ENCODE data around the gene PCDHA7. TPM values are rescaled to one million over a fixed set of nuclear protein-coding genes. Genes with fewer than 3 reads are reported as not detected.
"Not testable (repeated sequence)": the region's sequence is repeated elsewhere in the genome, so short reads cannot be mapped to it uniquely, and the experiment has no call there.

PCDHA7 gene
- total RNA-seq, 3 donors from 2014 or later: not detected

GRCh38 chr5:140835622-140836510 lies 1.8 kb downstream of the PCDHA7 start:
- Mint-ChIP-seq H3K27me3 (ENCODE audit: low read depth) (peaks cover 39% of the 10 kb centered on the region), H3K36me3 (ENCODE audit: insufficient read depth) (no peaks in the 10 kb centered on the region), H3K4me3 (no peak overlapping the region), H3K9me3 (peaks cover 16% of the 10 kb centered on the region), H3K4me1 (ENCODE audit: low read depth) (no peaks in the 10 kb centered on the region)
- no peak for DNase-seq
- no peak for ATAC-seq

GRCh38 chr5:140840978-140841962 lies 7.2 kb downstream of the PCDHA7 start, which contains the start of gene PCDHA8:
PCDHA8 (plus strand) TSS chr5:140841187; CDS start chr5:140841322, 135 bp downstream.
- no peak for DNase-seq
- H3K36me3 Mint-ChIP-seq (ENCODE audit: insufficient read depth): no peaks in the 10 kb centered on the region
- no peak for ATAC-seq
- peaks cover 15% of the 10 kb centered on the region for H3K27me3 Mint-ChIP-seq (ENCODE audit: low read depth)
- H3K4me1 Mint-ChIP-seq (ENCODE audit: low read depth): no peaks in the 10 kb centered on the region
- no peak within 1 kb of the TSS for H3K4me3 Mint-ChIP-seq
- H3K9me3 Mint-ChIP-seq: peaks cover 4% of the 10 kb centered on the region

- peaks cover 15% of the 10 kb centered on the region for H3K27me3 Mint-ChIP-seq (ENCODE audit: low read depth)
- peaks cover 3% of the 10 kb centered on the region for H3K36me3 Mint-ChIP-seq (ENCODE audit: insufficient read depth)
Measured at GRCh38 chr5:140842798-140843733, 9.0 kb downstream of the PCDHA7 start.

GRCh38 chr5:140848139-140849102 lies 14.4 kb downstream of the PCDHA7 start, which contains the start of gene PCDHA9:
PCDHA9 (plus strand) TSS chr5:140848382; CDS start chr5:140848496, 114 bp downstream.
- H3K9me3 Mint-ChIP-seq; ATAC-seq; H3K4me3 Mint-ChIP-seq; H3K4me1 Mint-ChIP-seq (ENCODE audit: low read depth); H3K36me3 Mint-ChIP-seq (ENCODE audit: insufficient read depth); DNase-seq; H3K27me3 Mint-ChIP-seq (ENCODE audit: low read depth): not testable (repeated sequence)

More at GRCh38 chr5:140842798-140843733, 9.0 kb downstream of the PCDHA7 start:
- peaks cover 4% of the 10 kb centered on the region for H3K9me3 Mint-ChIP-seq
- H3K4me1 Mint-ChIP-seq (ENCODE audit: low read depth): no peaks in the 10 kb centered on the region
- H3K4me3 Mint-ChIP-seq: no peak overlapping the region
- DNase-seq: no peak
- ATAC-seq: no peak

- not testable (repeated sequence) for H3K4me1 Mint-ChIP-seq (ENCODE audit: low read depth); DNase-seq; H3K9me3 Mint-ChIP-seq; H3K4me3 Mint-ChIP-seq; H3K36me3 Mint-ChIP-seq (ENCODE audit: insufficient read depth); H3K27me3 Mint-ChIP-seq (ENCODE audit: low read depth); ATAC-seq
Measured at GRCh38 chr5:140849831-140850634, 16.0 kb downstream of the PCDHA7 start.

- ATAC-seq (no peak), DNase-seq (no peak)
- H3K4me3 Mint-ChIP-seq: no peak within 1 kb of the TSS
- no peaks in the 10 kb centered on the region for H3K36me3 Mint-ChIP-seq (ENCODE audit: insufficient read depth)
- H3K9me3 Mint-ChIP-seq: peaks cover 7% of the 10 kb centered on the region
- H3K27me3 Mint-ChIP-seq (ENCODE audit: low read depth): peaks cover 2% of the 10 kb centered on the region
- H3K4me1 Mint-ChIP-seq (ENCODE audit: low read depth): no peaks in the 10 kb centered on the region
Measured at GRCh38 chr5:140855772-140856674, 22.0 kb downstream of the PCDHA7 start, which contains the start of gene PCDHA10. PCDHA10 (plus strand) TSS chr5:140855897; CDS start chr5:140856049, 152 bp downstream.

- ATAC-seq (no peak), DNase-seq (no peak)
- H3K27me3 Mint-ChIP-seq (ENCODE audit: low read depth): peaks cover 2% of the 10 kb centered on the region
- H3K9me3 Mint-ChIP-seq: peaks cover 7% of the 10 kb centered on the region
- no peaks in the 10 kb centered on the region for H3K4me1 Mint-ChIP-seq (ENCODE audit: low read depth)
- H3K4me3 Mint-ChIP-seq: no peak overlapping the region
- H3K36me3 Mint-ChIP-seq (ENCODE audit: insufficient read depth): no peaks in the 10 kb centered on the region
Measured at GRCh38 chr5:140857177-140857986, 23.3 kb downstream of the PCDHA7 start.

- Mint-ChIP-seq H3K9me3 (peaks cover 7% of the 10 kb centered on the region), H3K4me1 (ENCODE audit: low read depth) (no peaks in the 10 kb centered on the region), H3K4me3 (no peak overlapping the region), H3K36me3 (ENCODE audit: insufficient read depth) (no peaks in the 10 kb centered on the region), H3K27me3 (ENCODE audit: low read depth) (peaks cover 2% of the 10 kb centered on the region)
- ATAC-seq (no peak), DNase-seq (no peak)
Measured at GRCh38 chr5:140857987-140858240, 23.8 kb downstream of the PCDHA7 start.

- no peaks in the 10 kb centered on the region for H3K36me3 Mint-ChIP-seq (ENCODE audit: insufficient read depth)
- H3K9me3 Mint-ChIP-seq: peaks cover 3% of the 10 kb centered on the region
- no peak overlapping the region for H3K4me3 Mint-ChIP-seq
- peaks cover 5% of the 10 kb centered on the region for H3K27me3 Mint-ChIP-seq (ENCODE audit: low read depth)
- DNase-seq (no peak), ATAC-seq (no peak)
- H3K4me1 Mint-ChIP-seq (ENCODE audit: low read depth): no peaks in the 10 kb centered on the region
Measured at GRCh38 chr5:140862441-140863295, 28.6 kb downstream of the PCDHA7 start.
